NCI-H2029 (cell line): Measurements from ENCODE around the gene TSPAN9.

Source experiments
- DNase-seq: peaks from one replicate; lab custom pipeline; 2025; lab: John Stamatoyannopoulos, UW

TSPAN9 gene

GRCh38 chr12:3164454-3165077, 87.4 kb downstream of the TSPAN9 start:
- DNase-seq: no peak

- no peak for DNase-seq
These were observed 88.2 kb downstream of the TSPAN9 start for GRCh38 chr12:3165078-3165980.

- no peak for DNase-seq
These were observed 90.5 kb downstream of the TSPAN9 start for GRCh38 chr12:3167636-3168035.

GRCh38 chr12:3168223-3169221, 91.3 kb downstream of the TSPAN9 start:
- DNase-seq: peak; percentile 87

GRCh38 chr12:3170423-3171194, 93.4 kb downstream of the TSPAN9 start:
- no peak for DNase-seq

- no peak for DNase-seq
These were observed 94.0 kb downstream of the TSPAN9 start for GRCh38 chr12:3171195-3171591.

- no peak for DNase-seq
These were observed 95.2 kb downstream of the TSPAN9 start for GRCh38 chr12:3172124-3173007.

- DNase-seq: no peak
These were observed 95.9 kb downstream of the TSPAN9 start for GRCh38 chr12:3173008-3173553.

GRCh38 chr12:3173912-3174311, 96.7 kb downstream of the TSPAN9 start:
- no peak for DNase-seq

GRCh38 chr12:3175238-3175637, 98.1 kb downstream of the TSPAN9 start:
- DNase-seq: no peak

GRCh38 chr12:3176754-3177153, 99.6 kb downstream of the TSPAN9 start:
- DNase-seq: no peak

- no peak for DNase-seq
These were observed 100.7 kb downstream of the TSPAN9 start for GRCh38 chr12:3177778-3178425.

GRCh38 chr12:3178671-3179313, 101.6 kb downstream of the TSPAN9 start:
- DNase-seq: no peak

GRCh38 chr12:3179731-3180130, 102.6 kb downstream of the TSPAN9 start:
- peak; percentile 87 for DNase-seq

GRCh38 chr12:3182426-3182825, 105.2 kb downstream of the TSPAN9 start:
- DNase-seq: no peak

- DNase-seq: no peak
These were observed 107.3 kb downstream of the TSPAN9 start for GRCh38 chr12:3184485-3184884.

GRCh38 chr12:3185260-3185870, 108.2 kb downstream of the TSPAN9 start:
- DNase-seq: no peak

GRCh38 chr12:3186546-3187215, 109.5 kb downstream of the TSPAN9 start:
- DNase-seq: peak; percentile 62
